ENCODE data around the gene MTRFR. TPM values are rescaled to one million over a fixed set of nuclear protein-coding genes. Genes with fewer than 3 reads are reported as not detected.
"Not testable (repeated sequence)": the region's sequence is repeated elsewhere in the genome, so short reads cannot be mapped to it uniquely, and the experiment has no call there.

The MTRFR gene
- polyA plus RNA-seq (2013, experiment 1 of 2; ENCODE audit: insufficient read length): 17.9 TPM
- 19.4 TPM for polyA plus RNA-seq (2013, experiment 2 of 2; ENCODE audit: insufficient read length)

DNA sequence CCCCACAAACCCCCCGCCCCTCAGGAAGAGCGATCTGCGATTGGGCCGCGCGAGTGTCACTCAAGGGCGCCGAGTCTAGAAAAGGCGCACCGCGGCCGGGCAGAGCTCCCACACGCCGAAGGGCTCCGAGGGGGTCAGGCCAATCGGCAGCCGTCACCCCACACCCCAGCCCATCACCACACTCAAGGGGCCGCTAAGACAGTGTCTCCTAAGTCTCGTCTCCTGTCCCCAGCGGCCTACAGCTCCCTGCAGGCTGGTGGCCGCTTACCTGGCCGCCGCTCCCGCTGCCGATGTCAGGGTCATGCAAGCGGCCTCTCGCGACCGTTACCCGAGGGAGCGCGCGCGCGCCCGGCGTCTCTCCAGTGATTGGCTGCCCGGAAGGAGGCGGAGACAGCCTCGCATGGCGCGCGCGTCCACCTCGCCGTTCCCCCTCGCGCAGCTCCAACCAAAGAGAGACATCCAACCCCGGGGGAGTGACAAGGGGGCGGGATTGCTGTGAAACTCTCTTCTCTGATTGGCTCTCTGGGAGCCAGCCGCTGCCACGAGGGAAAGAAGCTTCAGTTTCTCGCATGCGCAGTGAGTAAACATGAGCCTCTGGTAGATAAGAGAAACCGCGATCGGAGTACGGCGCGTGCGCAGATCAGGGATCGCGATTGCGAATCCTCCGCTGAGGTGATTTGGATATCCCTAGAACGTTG lies at the start of gene MTRFR, which contains the start of gene MPHOSPH9:
Gene MTRFR, plus strand, starts transcription at position 630 of the 698 bp plus-strand sequence. CDS start 20,239 bp downstream, outside the sequence.
Gene MPHOSPH9, minus strand, starts transcription at position 335 of the 698 bp plus-strand sequence. CDS start 2,777 bp downstream, outside the sequence.
- peak; percentile 100 for DNase-seq

- no peak for DNase-seq
Observed at GRCh38 chr12:123187637-123188036, 45.6 kb upstream of the MTRFR start.

DNA sequence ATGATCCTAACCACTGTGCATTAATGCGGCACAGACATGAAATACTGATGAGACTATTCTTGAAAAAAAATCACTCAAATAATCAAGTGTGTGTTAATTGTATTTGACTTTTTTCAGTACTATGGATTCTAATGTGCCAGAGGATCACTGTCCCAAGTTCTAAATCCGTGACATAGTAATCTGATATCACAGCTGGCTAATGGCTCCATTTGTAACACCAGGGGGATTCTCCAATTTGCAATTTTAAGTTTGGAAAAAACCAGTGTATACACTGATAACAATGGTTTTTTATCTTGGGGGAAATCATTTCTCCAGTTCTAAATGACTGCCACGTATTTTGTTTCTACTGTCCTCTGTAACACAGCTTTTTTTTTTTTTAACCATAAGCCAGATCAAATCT lies 33.3 kb upstream of the MTRFR start:
- no peak for DNase-seq

- DNase-seq: no peak
Observed at GRCh38 chr12:123200414-123200813, 32.8 kb upstream of the MTRFR start.

DNA sequence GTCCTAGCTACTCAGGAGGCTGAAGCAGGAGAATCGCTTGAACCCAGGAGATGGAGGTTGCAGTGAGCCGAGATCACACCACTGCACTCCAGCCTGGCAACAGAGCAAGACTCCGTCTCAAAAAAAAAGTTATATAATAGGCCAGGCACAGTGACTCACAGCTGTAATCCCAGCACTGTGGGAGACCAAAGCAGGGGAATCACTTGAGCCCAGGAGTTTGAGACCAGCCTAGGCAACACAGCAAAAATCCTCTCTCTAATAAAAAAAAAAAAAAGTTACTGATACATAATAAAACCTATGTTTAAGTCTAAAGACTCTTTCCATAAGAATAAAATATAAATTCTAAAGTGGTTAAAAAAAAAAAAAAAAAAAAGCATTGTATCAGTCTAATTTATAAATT lies 26.4 kb upstream of the MTRFR start:
- DNase-seq: not testable (repeated sequence)

DNA sequence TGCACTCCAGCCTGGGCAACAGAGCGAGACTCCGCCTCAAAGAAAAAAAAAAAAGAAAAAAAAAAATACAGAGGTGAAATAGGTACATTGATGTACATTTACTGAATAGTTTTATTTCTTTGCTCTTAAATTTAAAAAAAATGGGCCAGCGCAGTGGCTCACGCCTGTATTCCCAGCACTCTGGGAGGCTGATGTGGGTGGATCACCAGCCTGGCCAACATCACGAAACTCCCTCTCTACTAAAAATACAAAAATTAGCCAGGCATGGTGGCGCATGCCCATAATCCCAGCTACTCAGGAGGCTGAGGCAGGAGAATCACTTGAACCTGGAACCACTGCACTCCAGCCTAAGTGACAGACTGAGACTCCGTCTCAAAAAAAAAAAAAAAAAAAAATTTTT lies 25.4 kb upstream of the MTRFR start:
- not testable (repeated sequence) for DNase-seq

GRCh38 chr12:123223241-123223668 lies 10.0 kb upstream of the MTRFR start:
- DNase-seq: no peak

GRCh38 chr12:123225443-123225842 lies 7.8 kb upstream of the MTRFR start:
- DNase-seq: no peak

DNA sequence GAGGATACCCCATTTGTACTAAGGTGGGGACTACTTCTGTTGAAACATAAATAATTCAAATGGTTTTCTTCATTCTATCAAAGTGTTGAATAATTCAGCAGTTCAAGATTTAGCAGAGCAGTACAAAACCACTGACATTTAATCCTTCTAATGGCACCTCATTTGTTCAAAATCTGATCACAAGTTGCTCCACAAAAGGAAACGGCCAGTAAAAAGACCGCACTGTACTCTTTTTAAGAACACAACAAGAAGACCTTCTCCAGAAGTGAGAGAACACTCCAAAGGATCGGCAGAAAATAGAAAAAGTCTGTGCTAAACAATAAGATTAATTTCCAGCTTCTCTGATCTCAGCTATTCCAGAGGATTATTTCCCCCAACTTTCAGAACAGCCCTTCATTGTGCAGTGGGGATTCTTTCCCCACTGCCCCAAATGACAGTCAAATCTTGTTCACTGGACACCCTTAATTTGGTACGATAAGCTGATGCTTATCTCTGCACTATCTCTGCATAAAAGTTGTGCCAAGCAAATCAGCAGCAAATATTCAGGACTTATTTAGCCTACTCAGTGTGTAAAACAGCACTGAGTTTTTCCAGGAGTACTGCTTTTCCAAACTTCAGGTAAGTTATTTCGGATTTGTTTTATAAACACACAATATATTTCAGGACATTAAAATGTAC lies 5.5 kb upstream of the MTRFR start:
- no peak for DNase-seq

- no peak for DNase-seq
Observed at GRCh38 chr12:123229051-123229450, 4.2 kb upstream of the MTRFR start.

DNA sequence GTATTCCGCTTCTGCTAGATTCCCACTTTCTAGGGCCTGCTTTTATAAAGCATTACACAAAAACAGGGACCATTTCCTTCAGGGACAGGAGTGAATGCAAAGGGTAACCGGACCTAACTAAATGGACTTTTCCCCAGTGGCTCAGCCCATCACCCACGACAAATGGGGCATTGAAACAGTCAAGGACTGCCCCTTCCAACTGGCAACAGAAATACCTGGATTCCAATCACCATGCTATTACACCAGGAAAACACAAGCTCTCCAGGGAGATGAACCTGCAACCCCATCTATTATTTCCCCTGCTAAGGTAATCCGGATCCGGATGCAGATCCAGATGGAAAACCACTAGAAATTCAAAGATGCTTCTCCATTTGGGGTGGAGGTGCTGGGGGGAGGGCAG lies 1.3 kb upstream of the MTRFR start:
- DNase-seq: no peak

GRCh38 chr12:123232472-123232806 lies 797 bp upstream of the MTRFR start:
- DNase-seq: no peak

- DNase-seq: no peak
Observed at GRCh38 chr12:123233505-123234308, 471 bp downstream of the MTRFR start.

GRCh38 chr12:123237646-123238329 lies 4.6 kb downstream of the MTRFR start:
- DNase-seq: peak; percentile 58

DNA sequence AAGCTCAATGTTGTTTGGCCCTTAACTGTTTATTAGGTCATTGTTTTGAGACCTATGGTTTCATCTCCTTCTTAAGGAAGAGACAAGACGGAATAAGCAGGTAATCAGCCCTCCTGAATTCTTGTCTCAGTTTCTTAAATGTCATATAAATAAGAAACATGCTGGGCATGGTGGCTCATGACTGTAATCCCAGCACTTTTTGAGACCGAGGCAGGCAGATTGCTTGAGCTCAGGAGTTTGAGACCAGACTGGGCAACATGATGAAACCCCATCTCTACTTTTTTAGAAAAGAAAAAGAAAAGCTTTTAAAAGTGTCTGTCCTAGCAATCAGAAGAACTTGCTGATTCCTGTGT lies 5.1 kb downstream of the MTRFR start:
- DNase-seq: no peak

DNA sequence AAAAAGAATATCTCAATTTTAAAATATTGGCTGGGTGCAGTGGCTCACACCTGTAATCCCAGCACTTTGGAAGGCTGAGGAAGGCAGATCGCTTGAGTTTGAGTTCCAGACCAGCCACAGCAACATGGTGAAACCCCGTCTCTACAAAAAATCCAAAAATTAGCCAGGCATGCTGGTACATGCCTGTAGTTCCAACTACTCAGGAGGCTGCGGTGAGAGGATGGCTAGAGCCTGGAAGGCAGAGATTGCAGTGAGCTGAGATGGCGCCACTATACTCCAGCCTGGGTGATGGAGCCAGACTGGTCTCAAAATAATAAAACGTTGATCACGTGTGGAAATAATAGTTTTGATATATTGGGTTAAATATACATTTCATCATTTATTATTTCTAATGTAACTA lies 5.7 kb downstream of the MTRFR start:
- DNase-seq: no peak

DNA sequence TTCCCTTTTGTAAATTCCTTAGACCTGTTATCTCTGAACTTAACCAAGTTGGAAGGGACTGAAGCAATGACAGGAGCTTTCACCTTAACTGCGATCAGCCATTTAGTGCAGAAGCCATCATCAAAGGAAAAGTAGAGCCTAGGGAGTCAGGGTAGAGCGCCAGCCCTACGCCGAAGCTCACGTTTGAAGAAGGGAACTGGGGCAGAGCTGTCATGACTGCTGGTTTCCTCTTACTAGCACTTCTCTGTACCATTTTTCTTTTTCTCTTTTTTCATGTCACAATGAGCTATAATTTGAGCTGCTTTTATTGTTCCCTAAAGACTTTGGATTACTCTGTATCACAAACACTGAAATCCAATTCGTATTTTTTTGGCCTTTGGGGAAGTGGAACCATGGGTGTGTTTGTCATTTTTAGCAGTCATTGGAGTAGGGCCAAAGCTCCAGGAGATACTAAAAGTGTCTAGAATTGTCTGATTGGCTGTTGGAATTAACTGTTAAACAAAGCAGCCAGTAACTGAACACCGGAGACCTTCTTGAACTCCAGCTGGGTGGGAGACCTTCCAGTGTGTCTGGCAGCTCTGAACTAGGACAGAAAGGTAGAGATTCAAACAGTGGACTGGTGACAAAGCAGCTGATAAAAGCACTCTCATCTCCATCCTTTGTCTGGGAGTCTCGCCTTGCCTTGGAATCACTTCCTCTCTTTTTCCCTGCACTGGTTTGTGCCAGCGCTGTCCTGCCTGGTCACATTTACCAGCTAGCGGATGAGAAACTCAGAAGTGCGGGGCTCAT lies 9.1 kb downstream of the MTRFR start:
- no peak for DNase-seq

DNA sequence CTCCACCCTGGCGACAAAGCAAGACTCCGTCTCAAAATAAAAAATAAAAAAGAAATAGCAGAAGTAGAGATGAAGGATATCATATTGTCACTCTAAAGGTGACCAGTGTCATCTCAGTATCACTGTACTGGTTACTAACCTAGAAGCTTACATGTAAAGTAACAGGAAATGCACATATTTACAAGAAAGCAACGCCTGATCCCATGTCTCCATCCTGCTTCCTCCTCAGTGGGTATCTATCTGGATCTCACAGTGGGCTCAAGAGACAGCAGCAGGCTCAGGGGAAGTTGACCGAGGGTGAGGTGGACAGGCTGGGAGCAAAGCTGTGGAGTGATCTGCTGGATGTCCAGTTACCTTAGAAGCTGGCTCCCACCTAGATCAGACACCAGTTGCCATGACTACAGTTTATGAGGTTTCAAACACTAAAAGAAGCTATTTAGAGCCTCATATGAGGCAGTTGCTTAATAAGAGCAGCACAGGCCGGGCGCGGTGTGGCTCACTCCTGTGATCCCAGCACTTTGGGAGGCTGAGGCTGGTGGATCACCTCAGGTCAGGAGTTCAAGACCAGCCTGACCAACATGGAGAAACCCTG lies 10.5 kb downstream of the MTRFR start:
- no peak for DNase-seq

DNA sequence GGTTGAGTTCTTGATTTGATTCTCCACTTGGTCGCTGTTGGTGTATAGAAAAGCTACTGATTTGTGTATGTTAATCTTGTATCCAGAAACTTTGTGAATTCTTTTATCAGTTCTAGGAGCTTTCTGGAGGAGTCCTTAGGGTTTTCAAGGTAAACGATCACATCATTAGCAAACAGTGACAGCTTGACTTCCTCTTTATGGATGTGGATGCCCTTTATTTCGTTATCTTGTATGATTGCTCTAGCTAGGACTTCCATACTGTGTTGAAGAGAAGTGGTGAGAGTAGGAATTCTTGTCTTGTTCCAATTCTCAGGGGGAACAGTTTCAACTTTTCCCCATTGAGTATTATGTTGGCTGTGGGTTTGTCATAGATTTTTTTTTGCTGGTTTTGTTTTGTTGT lies 12.4 kb downstream of the MTRFR start:
- no peak for DNase-seq

- not testable (repeated sequence) for DNase-seq
Observed at GRCh38 chr12:123248129-123248528, 14.9 kb downstream of the MTRFR start.

GRCh38 chr12:123248996-123249741 lies 15.9 kb downstream of the MTRFR start:
- DNase-seq: not testable (repeated sequence)

Measured in fibroblast of skin of abdomen (primary cell).